AG04450 (cell line): ENCODE results near the gene IL10. TPM values are rescaled to one million over a fixed set of nuclear protein-coding genes. Genes with fewer than 3 reads are reported as not detected.

Source experiments
- CTCF ChIA-PET: fragments of 300-600, 350-600 bp; formaldehyde crosslinking; extraction: SDS; loops from one replicate; lab custom pipeline; 2022; ENCODE audit warnings: antibody characterized with exemption, inconsistent platforms; lab: Charles Lee
- POLR2A ChIA-PET: fragments of 350-600 bp; formaldehyde crosslinking; extraction: SDS; loops from one replicate; lab custom pipeline; 2021; ENCODE audit warnings: antibody characterized with exemption, inconsistent platforms; lab: Yijun Ruan, JAX
- DNase-seq: peaks from one replicate; pipeline ENCODE4 v3.0.0-alpha.2; 2011; ENCODE audit warnings: low read depth, low spot score
- H3K27ac ChIP-seq: one replicate; pipeline ENCODE4 v1.5.1; 2012; ENCODE audit warnings: low read depth, low read length, control low read depth
- H3K27me3 ChIP-seq: one replicate; pipeline ENCODE4 v1.6.0; 2012; ENCODE audit warnings: low read length; ENCODE audit not compliant: control insufficient read depth, insufficient read depth
- H3K4me3 ChIP-seq: 2 replicates; pipeline ENCODE4 v1.5.1; 2011; ENCODE audit warnings: mild to moderate bottlenecking, low read depth, low read length, control low read depth
- H3K9me3 ChIP-seq: 2 replicates; pipeline ENCODE4 v1.5.1; 2012; ENCODE audit warnings: low read length; ENCODE audit not compliant: control insufficient read depth, insufficient read depth
- CTCF ChIP-seq: IDR thresholded peaks from 2 replicates; pipeline ENCODE4 v1.5.1; 2011; ENCODE audit warnings: low read depth, low read length, control low read depth, inconsistent platforms
- polyA plus RNA-seq: library from polyadenylated mRNA; depleted of rRNA; stranded (reverse); fragments of >200 nt; gene quantifications from 2 replicates; pipeline ENCODE4 v1.2.3, GENCODE V29; 2011; rRNA removed
- small RNA-seq: library from RNA; depleted of rRNA; stranded (forward); fragments of <200 nt; gene quantifications from one replicate; pipeline ENCODE3, GENCODE V24; 2012; ENCODE audit warnings: low read depth; ENCODE audit not compliant: insufficient read length

Gene IL10
- polyA plus RNA-seq, 1 experiment, result not detected

- POLR2A ChIA-PET, result no interaction called here
- Histone ChIP-seq H3K27ac (no peak overlapping the region), H3K4me3 (no peak overlapping the region), H3K9me3 (no peaks in the 10 kb centered on the region), H3K27me3 (no peaks in the 10 kb centered on the region)
- CTCF ChIA-PET, result interaction anchor here (1.1 to 5.5 kb wide), 4 partner anchors 11 to 189 kb away, joined by 3 to 88 read pairs (median 33); no protein-coding TSS in a partner anchor
- DNase-seq, result no peak
- TF ChIP-seq CTCF, result no peak
Observed at GRCh38 chr1:206722751-206723461, 49.4 kb downstream of the IL10 start.

- ChIA-PET CTCF (interaction anchor here (1.5 kb wide), 1 partner anchor 231 kb away, joined by 3 read pairs; no protein-coding TSS in a partner anchor), POLR2A (no interaction called here)
- no peak for TF ChIP-seq CTCF
- Histone ChIP-seq H3K4me3 (no peak overlapping the region), H3K9me3 (no peaks in the 10 kb centered on the region), H3K27ac (no peak overlapping the region), H3K27me3 (no peaks in the 10 kb centered on the region)
- no peak for DNase-seq
Observed at GRCh38 chr1:206721454-206721853, 50.8 kb downstream of the IL10 start.

GRCh38 chr1:206719169-206719839, 53.0 kb downstream of the IL10 start:
- H3K27me3 ChIP-seq, result no peaks in the 10 kb centered on the region
- no peak overlapping the region for H3K4me3 ChIP-seq
- no peaks in the 10 kb centered on the region for H3K9me3 ChIP-seq
- TF ChIP-seq CTCF, result no peak
- ChIA-PET CTCF (interaction anchor here (0.6 to 1.6 kb wide), 6 partner anchors 14 to 780 kb away, joined by 3 to 6 read pairs (median 4); no protein-coding TSS in a partner anchor), POLR2A (no interaction called here)
- no peak overlapping the region for H3K27ac ChIP-seq
- DNase-seq, result no peak

GRCh38 chr1:206717674-206717989, 54.7 kb downstream of the IL10 start:
- no peaks in the 10 kb centered on the region for H3K27me3 ChIP-seq

More at GRCh38 chr1:206717674-206717989, 54.7 kb downstream of the IL10 start:
- no peaks in the 10 kb centered on the region for H3K9me3 ChIP-seq
- H3K4me3 ChIP-seq, result no peak overlapping the region
- ChIA-PET CTCF (interaction anchor here (3.5 kb wide), 1 partner anchor 17 kb away, joined by 11 read pairs; no protein-coding TSS in a partner anchor), POLR2A (no interaction called here)
- TF ChIP-seq CTCF, result no peak
- no peak overlapping the region for H3K27ac ChIP-seq
- DNase-seq, result no peak

Small RNA genes lying within 50 kb of the gene (small RNA-seq; reads per million reads assigned to genes)
- not detected for gene RF00019

Other genes with a start within 250 kb of the IL10 start
- 71.8 and 74.0 TPM in 2 replicates for gene EIF2D, start 160.0 kb downstream of the IL10 start, polyA plus RNA-seq
- gene DYRK3, start 137.0 kb downstream of the IL10 start, polyA plus RNA-seq, result 13.4 and 13.8 TPM in 2 replicates
- 64.9 and 76.2 TPM in 2 replicates for gene MAPKAPK2, start 87.6 kb downstream of the IL10 start, polyA plus RNA-seq
- gene IL19, start 1.7 kb downstream of the IL10 start, polyA plus RNA-seq, result 0.07 TPM in 1 of 2 replicates, not detected in the other
- not detected in 2 replicates for gene IL20, start 93.1 kb upstream of the IL10 start, polyA plus RNA-seq
- 0.60 and 0.73 TPM in 2 replicates for gene IL24, start 124.9 kb upstream of the IL10 start, polyA plus RNA-seq
- gene FCMR, start 149.4 kb upstream of the IL10 start, polyA plus RNA-seq, result 1.1 and 1.2 TPM in 2 replicates
- gene PIGR, start 174.0 kb upstream of the IL10 start, polyA plus RNA-seq, result not detected in 2 replicates
- gene FCAMR, start 198.0 kb upstream of the IL10 start, polyA plus RNA-seq, result not detected in 2 replicates